Fibroblast of lung (primary cell): ENCODE results near the gene COL9A3. TPM values are rescaled to one million over a fixed set of nuclear protein-coding genes. Genes with fewer than 3 reads are reported as not detected.

ENCODE experiments used
- DNase-seq, 2 donors: peaks; one replicate each; pipeline versions ENCODE4 v3.0.0 to v3.0.0-alpha.2; 2010; ENCODE audit warnings: low read depth in 2 of 2
- H2AFZ ChIP-seq: 2 replicates; pipeline ENCODE4 v1.5.1; 2012; ENCODE audit warnings: low read length, control low read depth, inconsistent platforms
- H3K27ac ChIP-seq: 2 replicates; pipeline ENCODE4 v1.5.1; 2011; ENCODE audit warnings: low read length, control low read depth; ENCODE audit not compliant: insufficient read depth
- H3K27me3 ChIP-seq: 2 replicates; pipeline ENCODE4 v1.5.1; 2011; ENCODE audit warnings: mild to moderate bottlenecking, low read length; ENCODE audit not compliant: control insufficient read depth, insufficient read depth
- H3K36me3 ChIP-seq: 2 replicates; pipeline ENCODE4 v1.5.1; 2011; ENCODE audit warnings: low read length; ENCODE audit not compliant: control insufficient read depth, insufficient read depth
- H3K4me1 ChIP-seq: 2 replicates; pipeline ENCODE4 v1.5.1; 2011; ENCODE audit warnings: low read length; ENCODE audit not compliant: control insufficient read depth, insufficient read depth; ENCODE audit errors: extremely low read depth
- H3K4me2 ChIP-seq: 2 replicates; pipeline ENCODE4 v1.5.1; 2011; ENCODE audit warnings: low read length, control low read depth; ENCODE audit not compliant: insufficient read depth; ENCODE audit errors: extremely low read depth
- H3K4me3 ChIP-seq, 4 experiments: fragments of 200-600 bp in 1 of 4; sonication (generic) in 1 of 4; replicated peaks in 1 of 4; 2 replicates each; pipeline ENCODE4 v1.5.1; 2011 to 2016; ENCODE audit warnings: low read length in 4 of 4, low read depth in 3 of 4, mild to moderate bottlenecking in 3 of 4, control low read depth in 2 of 4, inconsistent platforms in 1 of 4, mixed read lengths in 1 of 4; ENCODE audit not compliant: insufficient read depth in 1 of 4; ENCODE audit errors: control extremely low read depth in 1 of 4
- H3K79me2 ChIP-seq: 2 replicates; pipeline ENCODE4 v1.5.1; 2012; ENCODE audit warnings: mild to moderate bottlenecking, low read length, inconsistent platforms; ENCODE audit not compliant: control insufficient read depth, insufficient read depth
- H3K9ac ChIP-seq: 2 replicates; pipeline ENCODE4 v1.5.1; 2011; ENCODE audit warnings: mild to moderate bottlenecking, low read length, control low read depth; ENCODE audit not compliant: insufficient read depth
- H3K9me3 ChIP-seq: 2 replicates; pipeline ENCODE4 v1.5.1; 2012; ENCODE audit warnings: low read depth, low read length; ENCODE audit not compliant: control insufficient read depth, insufficient read depth
- H4K20me1 ChIP-seq: 2 replicates; pipeline ENCODE4 v1.5.1; 2011; ENCODE audit warnings: low read length; ENCODE audit not compliant: control insufficient read depth, insufficient read depth; ENCODE audit errors: extremely low read depth
- CTCF ChIP-seq, 2 donors: IDR thresholded peaks in 1 of 2; conservative IDR thresholded peaks in 1 of 2; 1 replicate in 1 of 2; 2 replicates in 1 of 2; pipeline ENCODE4 v1.5.1; 2011 to 2012; ENCODE audit warnings: low read length in 2 of 2, control low read depth in 1 of 2, inconsistent platforms in 1 of 2, low read depth in 1 of 2, mild to moderate bottlenecking in 1 of 2
- EZH2 ChIP-seq: IDR thresholded peaks from 2 replicates; pipeline ENCODE4 v1.5.1; 2012; ENCODE audit warnings: low read length, control low read depth, mild to moderate bottlenecking; ENCODE audit errors: missing control alignments
- polyA plus RNA-seq, 2 donors: library from polyadenylated mRNA; depleted of rRNA in 1 of 2; stranded (reverse) in 1 of 2; unstranded in 1 of 2; fragments of >200 nt; gene quantifications; 2 replicates each; pipeline ENCODE4 v1.2.1, GENCODE V29; 2011 to 2012; ENCODE audit warnings: missing spikeins in 1 of 2
- total RNA-seq: library from RNA; depleted of rRNA; stranded (reverse); fragments of >200 nt; gene quantifications from 2 replicates; pipeline ENCODE4 v1.2.1, GENCODE V29; 2014

COL9A3 gene
- total and polyA plus RNA-seq, 2 donors (not counting 1 experiment from before 2014, with no cell fraction given): 0.17 TPM

- Histone ChIP-seq H3K9ac (no peak overlapping the region), H3K4me3 (peak overlapping the region in 1 of 4 experiments; percentile 62), H4K20me1 (no peaks in the 10 kb centered on the region), H3K4me1 (peaks cover 8% of the 10 kb centered on the region), H3K9me3 (no peaks in the 10 kb centered on the region), H2AFZ (no peak overlapping the region), H3K79me2 (peaks cover 9% of the 10 kb centered on the region), H3K27ac (no peak overlapping the region), H3K4me2 (peak overlapping the region; percentile 23), H3K27me3 (no peaks in the 10 kb centered on the region), H3K36me3 (peaks cover 23% of the 10 kb centered on the region)
- no peak for TF ChIP-seq EZH2
- no peak for TF ChIP-seq CTCF (conservative IDR thresholded peaks at IDR 0.05 in 1 of 2, IDR thresholded peaks at IDR 0.05 in 1 of 2; ENCODE audit: low read depth in 1 of 2, low read length in 2 of 2)
- no peak for DNase-seq
Observed at GRCh38 chr20:62797671-62798532, 18.9 kb upstream of the COL9A3 start.

DNA sequence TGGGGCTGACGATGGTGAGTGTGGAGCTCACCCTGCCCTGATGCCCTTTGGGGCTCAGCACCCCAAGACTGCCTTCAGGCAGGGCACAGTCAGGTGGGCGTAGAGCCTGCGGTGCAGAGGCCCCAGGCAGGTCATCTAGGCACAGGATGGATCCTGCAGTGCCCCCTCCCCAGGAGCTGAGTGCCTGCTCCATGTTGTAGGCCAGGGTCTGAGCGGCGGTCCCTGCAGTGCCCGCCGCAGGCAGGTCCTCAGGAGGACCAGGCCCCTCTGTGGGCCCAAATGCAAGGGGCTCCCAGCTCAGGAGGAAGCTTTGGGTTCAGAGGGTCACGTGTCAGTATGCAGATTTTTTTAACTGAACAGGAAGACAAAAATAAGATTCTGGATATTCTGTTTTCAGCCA lies 17.8 kb upstream of the COL9A3 start:
- H3K4me3 ChIP-seq: no peak overlapping the region
- no peaks in the 10 kb centered on the region for H4K20me1 ChIP-seq
- no peak for TF ChIP-seq CTCF (conservative IDR thresholded peaks at IDR 0.05 in 1 of 2, IDR thresholded peaks at IDR 0.05 in 1 of 2; ENCODE audit: low read depth in 1 of 2, low read length in 2 of 2)
- TF ChIP-seq EZH2: no peak
- no peaks in the 10 kb centered on the region for H3K27me3 ChIP-seq
- H3K4me1 ChIP-seq: peaks cover 2% of the 10 kb centered on the region
- no peak for DNase-seq
- H3K9ac ChIP-seq: no peak overlapping the region
- H3K9me3 ChIP-seq: no peaks in the 10 kb centered on the region
- no peak overlapping the region for H3K27ac ChIP-seq
- no peak overlapping the region for H3K4me2 ChIP-seq
- H3K36me3 ChIP-seq: peaks cover 23% of the 10 kb centered on the region
- H3K79me2 ChIP-seq: peaks cover 9% of the 10 kb centered on the region
- H2AFZ ChIP-seq: no peak overlapping the region

- Histone ChIP-seq H3K9me3 (no peaks in the 10 kb centered on the region), H3K27me3 (no peaks in the 10 kb centered on the region), H3K36me3 (peaks cover 23% of the 10 kb centered on the region), H2AFZ (no peak overlapping the region), H3K79me2 (peaks cover 9% of the 10 kb centered on the region), H3K9ac (no peak overlapping the region), H3K4me1 (peaks cover 2% of the 10 kb centered on the region), H3K4me3 (no peak overlapping the region), H3K4me2 (no peak overlapping the region), H4K20me1 (no peaks in the 10 kb centered on the region), H3K27ac (no peak overlapping the region)
- DNase-seq: no peak
- TF ChIP-seq CTCF (conservative IDR thresholded peaks at IDR 0.05 in 1 of 2, IDR thresholded peaks at IDR 0.05 in 1 of 2; ENCODE audit: low read depth in 1 of 2, low read length in 2 of 2) (no peak), EZH2 (no peak)
Observed at GRCh38 chr20:62799459-62799858, 17.4 kb upstream of the COL9A3 start.
